ENCODE measurements around the gene UBE4B.

DNA sequence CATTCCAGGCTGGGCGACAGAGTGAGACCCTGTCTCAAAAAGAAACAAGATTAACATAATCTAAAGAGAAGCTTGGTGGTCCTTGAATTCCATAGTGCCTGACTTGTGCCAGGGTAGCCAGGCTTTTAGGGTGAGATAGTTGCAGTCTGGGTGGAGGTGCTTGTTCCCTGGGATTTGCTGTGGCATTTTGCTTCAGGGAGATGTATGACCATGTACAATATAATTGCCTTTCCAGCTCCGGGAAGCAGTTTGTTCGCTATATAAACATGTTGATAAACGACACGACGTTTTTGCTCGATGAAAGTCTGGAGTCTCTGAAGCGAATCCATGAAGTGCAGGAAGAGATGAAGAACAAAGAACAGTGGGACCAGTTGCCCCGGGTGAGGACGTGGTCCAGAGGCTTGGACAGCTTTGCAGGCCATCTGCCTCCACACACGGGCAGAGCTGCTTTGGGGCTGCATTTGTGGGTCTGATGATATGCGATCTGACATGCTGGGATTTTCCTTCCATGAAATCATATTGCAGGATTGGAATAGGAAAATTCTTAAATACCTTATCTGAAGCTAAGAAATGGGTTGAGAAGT is 128.2 kb downstream of the UBE4B start:
- TF ChIP-seq POLR2A (IDR thresholded peaks at IDR 0.05) = no peak
- no peak for TF ChIP-seq CTCF (IDR thresholded peaks at IDR 0.05)
